K562 (cell line): Measurements from ENCODE around the gene ARF1. TPM values are rescaled to one million over a fixed set of nuclear protein-coding genes. Genes with fewer than 3 reads are reported as not detected.

Experiments used
- ATF4 ChIP-seq: fragments of 450-650 bp; formaldehyde crosslinking; IDR thresholded peaks from 2 replicates; pipeline ENCODE4 v1.4.0; 2022; ENCODE audit warnings: mild to moderate bottlenecking, moderate library complexity
- BMI1 ChIP-seq: fragments of 150-350 bp; IDR thresholded peaks from 2 replicates; pipeline ENCODE4 v1.6.1; 2014; ENCODE audit warnings: low read length
- BRD4 ChIP-seq: fragments of 200-600 bp; sonication (generic); IDR thresholded peaks from 2 replicates; pipeline ENCODE4 v1.6.1; 2017; ENCODE audit warnings: inconsistent platforms
- CAMTA2 ChIP-seq: fragments of 250-450 bp; sonication (Bioruptor Pico); conservative IDR thresholded peaks from 2 replicates; pipeline ENCODE4 v1.5.1; 2022
- EP400 ChIP-seq: fragments of 450-650 bp; IDR thresholded peaks from 2 replicates; pipeline ENCODE4 v1.6.1; 2017; ENCODE audit warnings: antibody characterized with exemption, mild to moderate bottlenecking, moderate library complexity
- GTF2B ChIP-seq: IDR thresholded peaks from 2 replicates; pipeline ENCODE4 v1.6.1; 2011; ENCODE audit not compliant: insufficient read length; ENCODE audit errors: extremely low read depth
- HDAC2 ChIP-seq: fragments of 450-650 bp; IDR thresholded peaks from 2 replicates; pipeline ENCODE4 v1.6.1; 2016; ENCODE audit warnings: mild to moderate bottlenecking
- NFE2 ChIP-seq: IDR thresholded peaks from 2 replicates; pipeline ENCODE4 v1.6.1; 2014; ENCODE audit warnings: antibody characterized with exemption, low read depth
- PKNOX1 ChIP-seq: fragments of 450-650 bp; IDR thresholded peaks from 2 replicates; pipeline ENCODE4 v1.6.1; 2016
- POLR2B ChIP-seq: fragments of 450-650 bp; IDR thresholded peaks from 2 replicates; pipeline ENCODE4 v1.6.1; 2018; ENCODE audit warnings: low read depth; ENCODE audit not compliant: partially characterized antibody
- PPARD ChIP-seq: fragments of 250-450 bp; sonication (Bioruptor Pico); IDR thresholded peaks from 2 replicates; pipeline ENCODE4 v1.8.0; 2022; ENCODE audit warnings: inconsistent platforms, mild to moderate bottlenecking, moderate library complexity
- SUPT5H ChIP-seq: fragments of 450-650 bp; IDR thresholded peaks from 2 replicates; pipeline ENCODE4 v1.6.1; 2016
- TFAP4 ChIP-seq: sonication (generic); formaldehyde crosslinking; IDR thresholded peaks from 2 replicates; pipeline ENCODE4 v1.8.0; 2022; ENCODE audit warnings: missing genetic modification reagents, mild to moderate bottlenecking, moderate library complexity, borderline replicate concordance
- TOE1 ChIP-seq, 2 experiments: fragments of 450-650 bp in 1 of 2; sonication (generic) in 1 of 2; formaldehyde crosslinking in 1 of 2; IDR thresholded peaks; 2 replicates each; pipeline versions ENCODE4 v1.7.1 to v1.8.0; 2016 to 2022; ENCODE audit warnings: borderline replicate concordance in 2 of 2, mild to moderate bottlenecking in 2 of 2, antibody characterized with exemption in 1 of 2, inconsistent platforms in 1 of 2, low read depth in 1 of 2, missing genetic modification reagents in 1 of 2, moderate library complexity in 1 of 2
- YY1 ChIP-seq, 3 experiments: IDR thresholded peaks; 2 replicates each; pipeline ENCODE4 v1.6.1; 2011; ENCODE audit warnings: low read length in 2 of 3, mild to moderate bottlenecking in 2 of 3, moderate library complexity in 2 of 3, borderline replicate concordance in 1 of 3, control low read depth in 1 of 3, low read depth in 1 of 3; ENCODE audit not compliant: insufficient read depth in 3 of 3, insufficient replicate concordance in 2 of 3, control insufficient read depth in 1 of 3, insufficient read length in 1 of 3; ENCODE audit errors: extremely low read depth in 1 of 3
- ZBTB33 ChIP-seq: sonication (generic); formaldehyde crosslinking; IDR thresholded peaks from 2 replicates; pipeline ENCODE4 v1.8.1; 2023; ENCODE audit warnings: mild to moderate bottlenecking, missing genetic modification reagents
- ZBTB5 ChIP-seq: fragments of 450-650 bp; IDR thresholded peaks from 2 replicates; pipeline ENCODE4 v1.6.1; 2017; ENCODE audit warnings: antibody characterized with exemption
- ZFX ChIP-seq: sonication (generic); formaldehyde crosslinking; IDR thresholded peaks from 2 replicates; pipeline ENCODE4 v1.8.0; 2022; ENCODE audit warnings: mild to moderate bottlenecking, missing genetic modification reagents, moderate library complexity
- ZNF311 ChIP-seq: fragments of 250-450 bp; sonication (Bioruptor Pico); IDR thresholded peaks from 2 replicates; pipeline ENCODE4 v1.4.0; 2020; ENCODE audit warnings: mild to moderate bottlenecking, moderate library complexity
- polyA plus RNA-seq, 8 experiments: library from polyadenylated mRNA; depleted of rRNA in 4 of 8; stranded (reverse) in 5 of 8; unstranded in 3 of 8; fragments of >200 nt; fragmentation: Nextera tagmentation in 2 of 8; fragmentation: Illumina TruSeq in 1 of 8; extraction: Ambion mirVana in 2 of 8; extraction: Trizol in 1 of 8; gene quantifications; 2 replicates each; pipeline versions ENCODE4 v1.2.1 to v1.2.3, GENCODE V29; 2011 to 2014; ENCODE audit warnings: inconsistent platforms in 1 of 8, missing spikeins in 1 of 8
- total RNA-seq, 7 experiments: library from RNA; depleted of rRNA in 6 of 7; stranded (reverse); fragments of >200 nt in 6 of 7; fragmentation: Illumina TruSeq in 2 of 7; extraction: Trizol in 2 of 7; gene quantifications; 2 replicates each; pipeline versions ENCODE4 v1.2.1 to v1.2.3, GENCODE V29; 2011 to 2021; ENCODE audit warnings: low replicate concordance in 1 of 7

ARF1 gene
- total and polyA plus RNA-seq, 9 of the 15 experiments (the other 6 are each of a cell fraction or from before 2014, with no cell fraction given) = 69.8 to 593 (median 325) TPM

GRCh38 chr1:228098323-228098931 is 15.9 kb downstream of the ARF1 start (continued):
- TF ChIP-seq ZBTB5 (no peak), TFAP4 (CRISPR knock-in tag) (peak; percentile 35; the same call in 1 of the 2 replicates), POLR2B (peak; percentile 52), PKNOX1 (no peak), CAMTA2 (CRISPR knock-in tag) (no peak), GTF2B (no peak), SUPT5H (peak; percentile 41), NFE2 (no peak), ZBTB33 (CRISPR knock-in tag) (peak; percentile 55), BMI1 (no peak), ZNF311 (CRISPR knock-in tag) (no peak), HDAC2 (no peak), EP400 (no peak), BRD4 (no peak), ATF4 (no peak), YY1 (IDR thresholded peaks at IDR 0.05; ENCODE audit: borderline replicate concordance in 1 of 3, control insufficient read depth in 1 of 3, extremely low read depth in 1 of 3, insufficient read depth in 3 of 3, insufficient read length in 1 of 3, insufficient replicate concordance in 2 of 3, low read depth in 1 of 3, low read length in 2 of 3) (no peak), PPARD (no peak), TOE1 (IDR thresholded peaks at IDR 0.05; ENCODE audit: borderline replicate concordance) (no peak), TOE1 (CRISPR knock-in tag; IDR thresholded peaks at IDR 0.05; ENCODE audit: borderline replicate concordance, low read depth) (no peak), ZFX (CRISPR knock-in tag) (peak; percentile 43; the same call in 1 of the 2 replicates)
